GM23338 (cell line): ENCODE measurements around the gene TARBP2. TPM values are rescaled to one million over a fixed set of nuclear protein-coding genes. Genes with fewer than 3 reads are reported as not detected.

Source experiments
- ATAC-seq: fragments of 200-7000 bp; cut with Tn5 transposase; 3 replicates; pipeline ENCODE4 v1.9.1; 2020
- DNase-seq: peaks from one replicate; pipeline ENCODE4 v3.0.0-alpha.2; 2015; ENCODE audit warnings: low spot score
- H2AFZ ChIP-seq: fragments of 200-600 bp; sonication (generic); 2 replicates; pipeline ENCODE4 v1.8.0; 2016; ENCODE audit warnings: antibody characterized with exemption, mild to moderate bottlenecking, moderate library complexity
- H3F3A ChIP-seq: fragments of 200-600 bp; sonication (generic); replicated peaks from 2 replicates; pipeline ENCODE4 v1.8.0; 2017; ENCODE audit warnings: antibody characterized with exemption, mixed run types, low read depth
- H3K27ac ChIP-seq: fragments of 200-600 bp; sonication (generic); 2 replicates; pipeline ENCODE4 v1.6.1; 2016; ENCODE audit warnings: low read depth
- H3K27me3 ChIP-seq: fragments of 200-600 bp; sonication (generic); 2 replicates; pipeline ENCODE4 v1.8.0; 2016; ENCODE audit warnings: mild to moderate bottlenecking, mixed run types, moderate library complexity; ENCODE audit not compliant: insufficient read depth
- H3K36me3 ChIP-seq: fragments of 200-600 bp; sonication (generic); 2 replicates; pipeline ENCODE4 v1.8.0; 2016; ENCODE audit warnings: mild to moderate bottlenecking; ENCODE audit not compliant: insufficient read depth
- H3K4me1 ChIP-seq: fragments of 200-600 bp; sonication (generic); 2 replicates; pipeline ENCODE4 v1.8.0; 2016; ENCODE audit warnings: mild to moderate bottlenecking, moderate library complexity; ENCODE audit not compliant: insufficient read depth
- H3K4me2 ChIP-seq: fragments of 200-600 bp; sonication (generic); 2 replicates; pipeline ENCODE4 v1.7.1; 2017; ENCODE audit warnings: mixed run types
- H3K4me3 ChIP-seq: fragments of 200-600 bp; sonication (generic); 2 replicates; pipeline ENCODE4 v1.6.1; 2016; ENCODE audit warnings: mixed run types
- H3K79me2 ChIP-seq: fragments of 200-600 bp; sonication (generic); replicated peaks from 2 replicates; pipeline ENCODE4 v1.8.0; 2017; ENCODE audit warnings: mild to moderate bottlenecking; ENCODE audit not compliant: insufficient read depth
- H3K9me2 ChIP-seq: fragments of 200-600 bp; sonication (generic); 2 replicates; pipeline ENCODE4 v1.8.0; 2017; ENCODE audit not compliant: insufficient read depth
- H4K20me1 ChIP-seq: fragments of 200-600 bp; sonication (generic); replicated peaks from 2 replicates; pipeline ENCODE4 v1.8.0; 2017; ENCODE audit warnings: mild to moderate bottlenecking; ENCODE audit not compliant: insufficient read depth
- H3K27ac Mint-ChIP-seq: 2 replicates; pipeline ENCODE4 v1.8.0; 2020; ENCODE audit warnings: inconsistent platforms, mild to moderate bottlenecking, moderate library complexity, mixed read lengths
- H3K27me3 Mint-ChIP-seq: 3 replicates; pipeline ENCODE4 v1.8.0; 2022; ENCODE audit warnings: low read depth, mild to moderate bottlenecking, moderate library complexity, mixed read lengths, inconsistent platforms; ENCODE audit not compliant: insufficient read depth, poor library complexity
- H3K36me3 Mint-ChIP-seq: 3 replicates; pipeline ENCODE4 v1.8.0; 2021; ENCODE audit warnings: low read depth, mild to moderate bottlenecking, inconsistent platforms, moderate library complexity, mixed read lengths
- H3K4me1 Mint-ChIP-seq: 3 replicates; pipeline ENCODE4 v1.8.0; 2020; ENCODE audit warnings: mild to moderate bottlenecking, inconsistent platforms, mixed read lengths
- H3K4me3 Mint-ChIP-seq: 3 replicates; pipeline ENCODE4 v1.8.0; 2021; ENCODE audit warnings: moderate library complexity, mild to moderate bottlenecking, inconsistent platforms, mixed read lengths
- H3K9me3 Mint-ChIP-seq: 3 replicates; pipeline ENCODE4 v1.8.0; 2020; ENCODE audit warnings: moderate library complexity, mild to moderate bottlenecking, inconsistent platforms, mixed read lengths
- CREB1 ChIP-seq: fragments of 250-450 bp; sonication (Bioruptor Pico); IDR thresholded peaks from 2 replicates; pipeline ENCODE4 v1.5.0; 2020; ENCODE audit warnings: low read depth, mild to moderate bottlenecking, moderate library complexity
- CTCF ChIP-seq, 2 experiments: fragments of 200-600 bp in 1 of 2; sonication (generic) in 1 of 2; conservative IDR thresholded peaks; 2 replicates each; pipeline versions ENCODE4 v1.5.1 to v1.6.1; 2016 to 2017; ENCODE audit warnings: antibody characterized with exemption in 2 of 2, low read depth in 2 of 2, mild to moderate bottlenecking in 2 of 2, moderate library complexity in 1 of 2
- ETS1 ChIP-seq: IDR thresholded peaks from 2 replicates; pipeline ENCODE4 v1.6.1; 2016; ENCODE audit warnings: antibody characterized with exemption
- EZH2phosphoT487 ChIP-seq: fragments of 200-600 bp; sonication (generic); IDR thresholded peaks from one replicate; pipeline ENCODE4 v1.8.1; 2018; ENCODE audit warnings: antibody characterized with exemption; ENCODE audit not compliant: unreplicated experiment
- JUNB ChIP-seq: IDR thresholded peaks from one replicate; pipeline ENCODE4 v1.6.1; 2016; ENCODE audit warnings: antibody characterized with exemption; ENCODE audit not compliant: unreplicated experiment
- NANOG ChIP-seq: IDR thresholded peaks from 2 replicates; pipeline ENCODE4 v1.6.1; 2016; ENCODE audit warnings: antibody characterized with exemption, borderline replicate concordance
- POLR2AphosphoS5 ChIP-seq: IDR thresholded peaks from 2 replicates; pipeline ENCODE4 v1.6.1; 2016; ENCODE audit warnings: antibody characterized with exemption, low read depth
- STAT1 ChIP-seq: IDR thresholded peaks from one replicate; pipeline ENCODE4 v1.6.1; 2016; ENCODE audit warnings: antibody characterized with exemption; ENCODE audit not compliant: unreplicated experiment
- ZNF114 ChIP-seq: fragments of 250-450 bp; sonication (Bioruptor Pico); IDR thresholded peaks from 2 replicates; pipeline ENCODE4 v1.5.0; 2020; ENCODE audit warnings: mild to moderate bottlenecking, moderate library complexity
- ZNF331 ChIP-seq: fragments of 250-450 bp; sonication (Bioruptor Pico); IDR thresholded peaks from 2 replicates; pipeline ENCODE4 v1.5.0; 2020; ENCODE audit warnings: low read depth, mild to moderate bottlenecking, moderate library complexity
- ZNF462 ChIP-seq: fragments of 250-450 bp; sonication (Bioruptor Pico); IDR thresholded peaks from 2 replicates; pipeline ENCODE4 v1.5.0; 2020; ENCODE audit warnings: mild to moderate bottlenecking, moderate library complexity
- polyA plus RNA-seq: library from polyadenylated mRNA; unstranded; fragments of >200 nt; fragmentation: Nextera tagmentation; extraction: Ambion mirVana; gene quantifications from 2 replicates; pipeline ENCODE4 v1.2.1, GENCODE V29; 2016
- total RNA-seq: library from RNA; depleted of rRNA; stranded (reverse); fragments of >200 nt; shearing (Covaris generic); gene quantifications from 2 replicates; pipeline ENCODE4 v1.2.3, GENCODE V29; 2014

TARBP2 gene
- total and polyA plus RNA-seq, 2 experiments from 2014 or later, result 57.0 to 83.4 TPM

DNA sequence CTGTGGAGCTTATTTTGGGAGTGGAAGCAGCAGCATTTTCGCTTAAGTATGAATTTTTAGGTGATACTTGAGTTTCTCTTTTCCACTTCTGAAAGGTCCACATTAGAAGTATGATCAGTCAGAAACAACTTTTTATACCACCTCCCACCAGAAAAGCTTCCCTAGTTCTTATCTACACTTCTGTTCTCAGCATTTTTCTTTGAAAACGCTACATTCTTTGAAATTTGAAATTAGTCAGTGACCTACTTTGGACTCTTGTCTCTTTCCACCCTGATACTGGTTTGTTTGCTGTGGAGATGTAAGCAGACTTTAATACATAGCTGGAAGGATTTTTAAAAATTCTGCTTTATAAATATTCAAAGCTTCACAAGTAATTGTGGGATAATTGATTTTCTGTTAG lies 27.0 kb upstream of the TARBP2 start (continued):
- TF ChIP-seq ZNF462 (CRISPR knock-in tag) (no peak), STAT1 (no peak), ZNF114 (CRISPR knock-in tag) (no peak), NANOG (no peak)

DNA sequence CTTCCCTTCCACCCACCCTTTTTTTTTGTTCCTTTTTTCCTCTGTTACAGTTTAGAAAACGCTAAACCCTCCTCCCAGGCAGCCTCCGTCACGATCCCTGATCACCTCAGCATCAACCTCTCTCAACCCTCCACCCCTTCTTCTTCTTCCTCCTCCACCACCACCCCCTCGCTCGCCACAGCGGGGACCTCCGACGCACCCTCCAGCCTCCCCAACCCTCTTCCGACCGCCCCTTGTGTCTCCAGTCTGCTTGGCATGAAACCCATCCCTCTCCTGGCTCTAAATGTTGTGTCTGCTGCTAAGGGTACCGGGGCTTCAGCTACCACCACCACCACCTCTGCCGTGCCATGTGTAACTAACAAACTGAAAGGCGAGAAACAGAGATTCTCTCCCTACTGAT lies 26.3 kb upstream of the TARBP2 start:
- H3K27ac ChIP-seq, result peak overlapping the region; percentile 9; the same call in 1 of the 2 replicates
- H4K20me1 ChIP-seq, result peaks cover 64% of the 10 kb centered on the region
- TF ChIP-seq CREB1 (CRISPR knock-in tag) (no peak), POLR2AphosphoS5 (no peak), ZNF331 (CRISPR knock-in tag) (no peak), JUNB (no peak), CTCF (conservative IDR thresholded peaks at IDR 0.05; ENCODE audit: low read depth in 2 of 2) (no peak), EZH2phosphoT487 (no peak), ZNF114 (CRISPR knock-in tag) (no peak), ETS1 (no peak)

More for the DNA sequence above, 26.3 kb upstream of the TARBP2 start:
- peaks cover 48% of the 10 kb centered on the region for H3K4me1 Mint-ChIP-seq
- H3K9me3 Mint-ChIP-seq, result no peaks in the 10 kb centered on the region
- no peak overlapping the region for H3K4me3 Mint-ChIP-seq
- H3K36me3 Mint-ChIP-seq, result peaks cover 100% of the 10 kb centered on the region
- DNase-seq (no peak), ATAC-seq (no peak)
- Histone ChIP-seq H3K9me2 (no peaks in the 10 kb centered on the region), H3F3A (peaks cover 44% of the 10 kb centered on the region), H2AFZ (no peak overlapping the region), H3K4me2 (no peak overlapping the region), H3K36me3 (peaks cover 85% of the 10 kb centered on the region), H3K4me3 (no peak overlapping the region), H3K4me1 (peaks cover 27% of the 10 kb centered on the region), H3K79me2 (peaks cover 53% of the 10 kb centered on the region), H3K27me3 (no peaks in the 10 kb centered on the region)
- no peak overlapping the region for H3K27ac Mint-ChIP-seq
- peaks cover 4% of the 10 kb centered on the region for H3K27me3 Mint-ChIP-seq
